HG02852 (cell line): ENCODE results near the gene UGT3A1.
"Not testable (repeated sequence)": the region's sequence is repeated elsewhere in the genome, so short reads cannot be mapped to it uniquely, and the experiment has no call there.

Experiments
- ATAC-seq: cut with Tn5 transposase; IDR thresholded peaks from one replicate; pipeline ENCODE4 v1.9.1; 2021; ENCODE audit warnings: mild to moderate bottlenecking, moderate library complexity; ENCODE audit not compliant: unreplicated experiment

Gene UGT3A1, protein sequence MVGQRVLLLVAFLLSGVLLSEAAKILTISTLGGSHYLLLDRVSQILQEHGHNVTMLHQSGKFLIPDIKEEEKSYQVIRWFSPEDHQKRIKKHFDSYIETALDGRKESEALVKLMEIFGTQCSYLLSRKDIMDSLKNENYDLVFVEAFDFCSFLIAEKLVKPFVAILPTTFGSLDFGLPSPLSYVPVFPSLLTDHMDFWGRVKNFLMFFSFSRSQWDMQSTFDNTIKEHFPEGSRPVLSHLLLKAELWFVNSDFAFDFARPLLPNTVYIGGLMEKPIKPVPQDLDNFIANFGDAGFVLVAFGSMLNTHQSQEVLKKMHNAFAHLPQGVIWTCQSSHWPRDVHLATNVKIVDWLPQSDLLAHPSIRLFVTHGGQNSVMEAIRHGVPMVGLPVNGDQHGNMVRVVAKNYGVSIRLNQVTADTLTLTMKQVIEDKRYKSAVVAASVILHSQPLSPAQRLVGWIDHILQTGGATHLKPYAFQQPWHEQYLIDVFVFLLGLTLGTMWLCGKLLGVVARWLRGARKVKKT

GRCh38 chr5:35990941-35991611 is at the start of gene UGT3A1:
Gene UGT3A1, minus strand, starts transcription at chr5:35991390. Its CDS starts 150 bp downstream, at chr5:35991240.
- no peak for ATAC-seq

- no peak for ATAC-seq
Observed at GRCh38 chr5:36035696-36036095, 44.5 kb upstream of the UGT3A1 start.

DNA sequence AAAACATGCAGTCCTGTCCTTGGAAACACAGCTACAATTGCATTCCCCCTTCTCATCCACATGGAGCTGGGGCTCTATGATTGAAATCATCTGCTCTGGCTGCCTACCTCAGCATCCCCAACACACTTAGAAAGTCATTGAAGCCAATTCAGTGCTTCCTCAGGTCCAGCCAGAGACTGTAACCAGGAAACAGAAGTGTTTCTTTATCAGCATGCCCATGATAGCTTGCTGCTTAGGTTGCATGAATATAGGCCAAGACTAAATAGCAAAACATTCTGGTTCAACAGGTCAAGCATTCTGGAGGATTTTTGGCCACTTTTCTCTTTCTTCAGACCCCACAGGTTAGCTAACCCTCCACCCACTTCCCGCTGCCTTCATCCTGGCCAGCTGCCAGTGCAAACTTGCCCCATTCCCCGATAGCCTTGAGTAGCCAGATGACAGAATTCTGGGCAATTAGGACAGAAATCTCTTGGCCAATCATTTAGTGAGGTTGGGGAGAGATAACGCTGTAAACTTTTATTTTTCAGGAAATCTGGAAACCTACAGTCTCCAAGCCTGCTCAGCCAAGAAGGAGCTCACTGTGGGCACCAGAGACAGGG is 43.4 kb upstream of the UGT3A1 start:
- ATAC-seq: not testable (repeated sequence)

- ATAC-seq: no peak
Observed at GRCh38 chr5:36033486-36033885, 42.3 kb upstream of the UGT3A1 start.

- ATAC-seq: no peak
Observed at GRCh38 chr5:36033047-36033446, 41.9 kb upstream of the UGT3A1 start.

DNA sequence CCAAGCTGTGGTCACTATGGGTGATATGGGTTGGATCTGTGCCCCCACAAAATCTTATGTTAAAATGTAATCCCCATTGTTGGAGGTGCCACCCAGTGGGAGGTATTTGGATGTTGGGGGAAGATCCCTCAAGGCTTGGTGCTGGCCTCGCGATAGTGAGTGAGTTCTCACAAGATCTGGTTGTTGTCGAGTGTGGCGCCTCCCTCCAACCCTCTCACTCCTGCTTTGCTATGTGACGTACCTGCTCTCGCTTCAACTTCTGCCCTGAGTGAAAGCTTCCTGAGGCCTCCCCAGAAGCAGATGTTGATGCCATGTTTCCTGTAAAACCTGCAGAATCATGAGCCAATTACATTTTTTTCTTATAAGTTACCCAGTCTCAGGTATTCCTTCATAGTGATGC is 40.0 kb upstream of the UGT3A1 start:
- ATAC-seq: no peak

DNA sequence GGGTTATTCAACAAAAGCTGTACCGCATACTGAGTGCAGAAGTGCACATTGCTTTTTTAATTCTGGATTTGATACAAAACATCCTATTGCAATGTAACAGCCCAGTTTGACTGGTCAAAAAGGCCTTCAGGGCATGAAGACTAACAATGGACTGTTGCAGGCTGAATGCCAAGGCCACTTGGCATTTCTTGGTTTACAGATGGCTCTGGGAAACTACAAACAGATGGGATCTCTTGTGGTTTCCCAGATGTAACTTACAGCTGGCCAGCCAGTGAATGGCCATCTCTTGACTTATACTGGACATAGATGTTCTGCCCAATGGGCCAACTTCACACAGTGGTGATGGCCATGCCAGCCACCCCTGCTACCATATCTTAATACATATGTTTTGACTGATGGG is 38.7 kb upstream of the UGT3A1 start:
- no peak for ATAC-seq

DNA sequence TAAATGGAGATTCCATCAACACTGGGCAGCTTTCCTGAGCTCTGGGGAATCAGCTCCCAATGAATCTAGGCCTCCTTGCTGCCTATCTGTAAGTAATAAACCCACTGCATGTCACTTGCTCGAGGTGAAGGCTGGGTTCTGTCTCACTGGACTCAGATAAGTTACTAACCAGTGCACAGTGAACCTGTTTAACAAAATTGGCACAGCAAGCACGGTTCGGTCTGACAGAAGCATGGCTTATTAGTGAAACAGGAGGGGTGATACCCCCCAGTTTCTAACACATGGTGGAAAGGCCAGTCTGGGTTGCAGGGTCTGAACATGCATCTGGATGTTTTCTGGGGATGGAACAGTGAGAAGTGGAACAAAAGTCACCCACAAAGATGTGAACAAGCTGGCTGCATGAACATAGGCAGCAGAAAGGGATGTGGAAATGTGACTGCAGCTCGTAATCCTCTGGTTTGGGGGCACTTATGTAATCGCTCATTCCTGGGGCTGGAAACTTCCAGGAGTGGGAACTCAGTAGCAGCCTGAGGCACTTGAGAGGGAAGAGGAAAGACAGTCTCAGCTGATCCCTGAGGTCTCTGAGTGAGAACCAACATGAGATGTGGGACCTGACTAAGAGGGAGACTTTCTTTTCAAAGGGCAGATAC is 37.8 kb upstream of the UGT3A1 start:
- ATAC-seq: no peak

- ATAC-seq: no peak
Observed at GRCh38 chr5:36027711-36028110, 36.5 kb upstream of the UGT3A1 start.

DNA sequence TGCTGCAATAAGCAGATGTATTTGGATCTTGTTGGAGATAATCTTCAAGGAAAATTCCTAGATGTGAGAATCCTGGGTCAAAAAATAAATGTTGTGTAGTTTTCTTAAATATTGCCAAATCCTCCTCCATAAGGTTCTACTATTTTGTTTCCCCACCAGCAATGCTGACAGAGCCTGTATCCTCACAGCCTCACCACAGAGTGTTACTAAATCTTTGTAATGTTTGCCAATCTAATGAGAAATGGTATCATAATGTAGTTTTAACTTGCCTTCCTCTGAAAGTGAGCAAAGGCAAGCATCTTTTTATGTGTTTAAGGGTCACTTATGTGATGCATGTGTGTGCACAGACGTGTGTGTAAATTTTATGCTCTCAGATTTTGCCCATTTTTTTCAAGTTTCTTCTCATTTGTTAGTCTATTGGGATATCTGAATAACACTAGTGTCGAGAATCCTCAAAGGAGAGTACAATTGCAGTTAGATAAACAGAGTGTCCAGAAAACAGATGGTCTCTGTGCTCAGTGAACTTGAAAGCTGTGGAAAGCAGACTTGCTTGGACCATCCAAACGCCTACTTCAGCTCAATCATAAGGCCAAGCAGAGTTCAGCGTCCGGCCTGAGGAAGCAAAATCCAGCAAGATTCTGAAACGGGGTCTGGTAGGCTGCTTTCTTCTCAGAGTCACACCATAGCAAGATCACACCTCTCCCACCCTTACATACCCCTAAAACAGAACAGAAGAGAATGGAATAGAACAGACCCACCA is 35.7 kb upstream of the UGT3A1 start:
- no peak for ATAC-seq

DNA sequence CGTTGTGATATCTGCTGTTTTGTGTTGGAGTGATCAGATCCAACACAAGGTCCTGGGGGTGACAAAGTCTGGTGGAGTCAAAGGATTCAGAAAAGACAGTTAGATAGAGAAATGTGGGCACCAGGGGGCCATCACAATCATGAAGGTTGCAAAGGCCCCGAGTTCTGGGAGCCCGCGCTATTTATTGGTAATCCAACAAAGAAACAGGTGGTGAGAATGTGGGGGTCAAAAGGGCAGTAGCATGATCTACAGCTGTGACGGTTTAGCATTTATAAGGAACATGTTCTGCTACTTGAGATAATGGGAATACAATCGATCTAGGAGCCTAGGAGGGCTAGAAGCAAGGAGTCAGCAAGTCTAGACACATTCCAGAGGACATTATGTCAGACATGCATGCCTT is 31.1 kb upstream of the UGT3A1 start:
- not testable (repeated sequence) for ATAC-seq

DNA sequence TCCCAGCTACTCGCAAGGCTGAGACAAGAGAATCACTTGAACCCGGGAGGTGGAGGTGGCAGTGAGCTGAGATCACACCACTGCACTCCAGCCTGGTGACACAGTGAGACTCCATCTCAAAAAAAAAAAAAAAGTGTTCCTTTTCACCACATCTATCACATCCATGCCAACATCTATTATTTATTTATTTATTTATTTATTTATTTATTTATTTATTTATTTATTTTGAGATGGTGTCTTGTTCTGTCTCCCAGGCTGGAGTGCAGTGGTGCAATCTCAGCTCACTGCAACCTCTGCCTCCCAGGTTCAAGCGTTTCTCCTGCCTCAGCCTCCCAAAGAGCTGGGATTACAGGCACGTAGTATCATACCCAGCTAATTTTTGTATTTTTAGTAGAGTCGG is 28.4 kb upstream of the UGT3A1 start:
- ATAC-seq: not testable (repeated sequence)

GRCh38 chr5:36017622-36018021 is 26.4 kb upstream of the UGT3A1 start:
- no peak for ATAC-seq

DNA sequence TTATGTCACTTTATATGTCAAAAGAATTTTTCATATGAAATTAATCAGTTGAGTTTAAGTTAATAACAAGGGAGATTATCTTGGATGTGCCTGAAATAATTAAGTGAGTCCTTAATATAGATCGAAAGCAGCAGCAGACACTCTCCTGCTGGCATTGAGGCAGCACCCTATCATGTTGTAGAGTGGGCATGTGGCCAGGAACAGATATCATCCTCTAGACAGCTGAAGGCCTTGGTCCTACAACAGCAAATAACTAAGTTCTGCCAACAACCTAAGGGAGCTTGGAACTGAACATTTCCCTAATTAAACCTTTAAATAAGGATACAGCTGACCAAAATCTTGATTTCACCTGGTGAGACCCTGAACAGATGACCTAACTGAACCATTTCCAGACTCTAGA is 25.8 kb upstream of the UGT3A1 start:
- no peak for ATAC-seq

- ATAC-seq: no peak
Observed at GRCh38 chr5:36013182-36013581, 22.0 kb upstream of the UGT3A1 start.

DNA sequence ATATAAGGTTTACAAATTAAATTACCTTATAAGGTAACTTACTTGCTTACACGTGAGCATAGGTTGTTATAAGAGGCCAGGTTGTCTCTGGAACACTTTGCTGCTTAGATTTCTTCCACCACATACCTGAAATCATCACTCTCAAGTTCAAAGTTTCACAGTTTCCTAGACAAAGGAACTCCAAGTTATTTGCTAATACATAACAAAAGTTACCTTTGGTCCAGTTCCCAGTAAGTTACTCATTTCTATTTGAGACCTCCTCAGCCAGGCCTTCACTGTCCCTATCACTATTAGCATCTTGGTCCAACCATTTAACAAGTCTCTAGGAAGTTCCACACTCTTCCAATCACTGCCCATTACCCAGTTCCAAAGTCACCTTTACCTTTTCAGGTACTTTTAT is 18.5 kb upstream of the UGT3A1 start:
- ATAC-seq: no peak

DNA sequence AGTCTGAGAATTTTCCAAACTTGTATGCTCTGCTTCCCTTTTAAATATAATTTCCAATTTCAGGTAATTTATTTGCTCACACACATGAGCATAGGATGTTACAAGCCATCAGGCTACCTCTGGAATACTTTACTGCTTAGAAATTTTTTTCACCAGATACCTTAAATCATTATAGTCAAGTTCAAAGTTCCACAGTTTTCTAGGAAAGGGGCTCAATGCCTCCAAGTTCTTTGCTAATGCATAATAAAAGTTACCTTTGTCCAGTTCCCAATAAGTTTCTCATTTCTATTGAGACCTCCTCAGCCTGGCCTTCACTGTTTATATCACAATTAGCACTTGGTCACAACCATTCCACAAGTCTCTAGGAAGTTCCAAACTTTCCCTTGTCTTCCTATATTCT is 16.2 kb upstream of the UGT3A1 start:
- no peak for ATAC-seq

- no peak for ATAC-seq
Observed at GRCh38 chr5:36006163-36006562, 15.0 kb upstream of the UGT3A1 start.

- no peak for ATAC-seq
Observed at GRCh38 chr5:36001032-36001431, 9.8 kb upstream of the UGT3A1 start.

DNA sequence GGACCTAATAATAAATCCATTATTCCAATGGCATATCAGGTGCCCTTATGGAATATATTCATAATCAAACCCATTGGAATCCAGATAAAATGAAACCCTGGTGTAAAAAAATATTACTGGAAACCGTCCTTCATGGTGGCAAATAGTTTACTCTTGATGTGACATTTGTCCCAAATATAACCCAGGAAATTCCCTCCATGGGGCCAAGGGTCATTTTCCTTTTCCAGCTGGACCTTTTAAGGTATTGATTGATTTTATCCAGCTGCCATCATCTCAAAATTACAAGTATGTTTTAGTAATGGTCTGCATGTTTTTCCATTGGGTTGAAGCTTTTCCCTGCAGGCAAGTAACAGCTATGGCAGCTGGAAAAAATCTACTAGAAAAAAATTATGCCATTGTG is 8.4 kb upstream of the UGT3A1 start:
- no peak for ATAC-seq

DNA sequence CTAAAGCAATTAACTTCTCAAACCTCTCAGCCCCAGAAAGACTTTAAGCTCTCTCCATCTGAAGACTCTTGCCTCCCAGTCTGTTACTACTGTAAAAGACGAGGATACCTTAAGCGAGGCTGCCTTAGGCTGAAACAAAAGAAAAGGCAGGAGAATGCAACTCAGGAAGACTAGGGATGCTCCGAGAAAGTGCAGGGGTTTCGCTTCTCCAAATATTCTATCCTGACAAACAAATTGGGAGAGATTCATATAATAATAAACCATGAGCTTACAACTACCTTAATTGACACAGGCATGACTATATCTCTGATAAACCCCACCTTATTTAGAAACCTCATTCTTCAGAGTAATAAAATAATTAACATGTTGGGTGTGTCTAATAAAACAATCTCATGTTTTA is 4.9 kb upstream of the UGT3A1 start:
- no peak for ATAC-seq
